GM12874 (cell line): ENCODE results near the gene FAM78A.

Experiments used
- CTCF ChIP-seq: IDR thresholded peaks from 2 replicates; pipeline ENCODE4 v1.5.1; 2011; ENCODE audit warnings: low read depth, mild to moderate bottlenecking, control low read depth, low read length, moderate library complexity; ENCODE audit not compliant: insufficient read depth

The FAM78A gene

GRCh38 chr9:131276094-131276888, at the start of gene FAM78A:
Gene FAM78A (minus strand): TSS chr9:131276510. CDS start chr9:131276179, 331 bp downstream.
- no peak for TF ChIP-seq CTCF

- TF ChIP-seq CTCF, result no peak
Measured at GRCh38 chr9:131324736-131325679, 48.7 kb upstream of the FAM78A start.

GRCh38 chr9:131323629-131324028, 47.3 kb upstream of the FAM78A start:
- TF ChIP-seq CTCF, result no peak

- TF ChIP-seq CTCF, result no peak
Measured at GRCh38 chr9:131320031-131320685, 43.8 kb upstream of the FAM78A start.

GRCh38 chr9:131319486-131319885, 43.2 kb upstream of the FAM78A start:
- TF ChIP-seq CTCF, result no peak

GRCh38 chr9:131318231-131319085, 42.1 kb upstream of the FAM78A start:
- TF ChIP-seq CTCF, result no peak
